HEK293 (cell line): Measurements from ENCODE around the gene PROK1.

Source experiments
- CTCF ChIA-PET: fragments of 350-600 bp; formaldehyde crosslinking; extraction: SDS; loops from one replicate; lab custom pipeline; 2021; ENCODE audit warnings: antibody characterized with exemption; lab: Yijun Ruan, JAX
- POLR2A ChIA-PET: fragments of 300-600 bp; formaldehyde crosslinking; extraction: SDS; loops from one replicate; lab custom pipeline; 2020; ENCODE audit warnings: antibody characterized with exemption, inconsistent platforms; lab: Yijun Ruan, JAX
- H3K27ac ChIP-seq: fragments of 200-500 bp; sonication (Bioruptor generic); 2 replicates; pipeline ENCODE4 v1.5.1; 2014; ENCODE audit warnings: low read depth, low read length, control low read depth, inconsistent platforms; ENCODE audit errors: extremely low read depth
- H3K36me3 ChIP-seq, 2 experiments: fragments of 200-500 bp in 1 of 2; sonication (Bioruptor generic) in 1 of 2; 1 replicate in 1 of 2; 2 replicates in 1 of 2; pipeline ENCODE4 v1.5.1; 2014 to 2017; ENCODE audit warnings: inconsistent platforms in 2 of 2, low read length in 2 of 2; ENCODE audit not compliant: control insufficient read depth in 2 of 2, insufficient read depth in 1 of 2
- H3K4me1 ChIP-seq: fragments of 200-500 bp; sonication (Bioruptor generic); 2 replicates; pipeline ENCODE4 v1.5.1; 2014; ENCODE audit warnings: mild to moderate bottlenecking, low read length, inconsistent platforms; ENCODE audit not compliant: control insufficient read depth, insufficient read depth
- H3K4me3 ChIP-seq: 2 replicates; pipeline ENCODE4 v1.5.1; 2011; ENCODE audit warnings: low read depth, mild to moderate bottlenecking, control low read depth, low read length, moderate library complexity
- H3K9me3 ChIP-seq: fragments of 200-500 bp; sonication (Bioruptor generic); 2 replicates; pipeline ENCODE4 v1.5.1; 2014; ENCODE audit warnings: low read depth, low read length, inconsistent platforms; ENCODE audit not compliant: control insufficient read depth, insufficient read depth
- HIC1 ChIP-seq: fragments of 450-650 bp; formaldehyde crosslinking; IDR thresholded peaks from 2 replicates; pipeline ENCODE4 v1.5.1; 2016; ENCODE audit warnings: missing biosample characterization, missing genetic modification characterization
- OVOL3 ChIP-seq: fragments of 450-650 bp; formaldehyde crosslinking; IDR thresholded peaks from 2 replicates; pipeline ENCODE4 v1.5.1; 2016; ENCODE audit warnings: missing biosample characterization, missing genetic modification characterization
- TSHZ1 ChIP-seq: fragments of 450-650 bp; formaldehyde crosslinking; IDR thresholded peaks from 2 replicates; pipeline ENCODE4 v1.5.1; 2016; ENCODE audit warnings: missing biosample characterization, missing genetic modification characterization, borderline replicate concordance
- ZBTB48 ChIP-seq: fragments of 450-650 bp; formaldehyde crosslinking; IDR thresholded peaks from 2 replicates; pipeline ENCODE4 v1.5.1; 2016; ENCODE audit warnings: missing biosample characterization, missing genetic modification characterization
- ZFP3 ChIP-seq: fragments of 450-650 bp; formaldehyde crosslinking; IDR thresholded peaks from 2 replicates; pipeline ENCODE4 v1.5.1; 2016; ENCODE audit warnings: low read depth, missing biosample characterization, missing genetic modification characterization
- ZFP37 ChIP-seq: fragments of 450-650 bp; formaldehyde crosslinking; IDR thresholded peaks from 2 replicates; pipeline ENCODE4 v1.5.1; 2016; ENCODE audit warnings: missing biosample characterization, missing genetic modification characterization
- ZIC2 ChIP-seq: fragments of 450-650 bp; formaldehyde crosslinking; IDR thresholded peaks from 2 replicates; pipeline ENCODE4 v1.5.1; 2016; ENCODE audit warnings: missing biosample characterization, missing genetic modification characterization
- ZNF202 ChIP-seq: fragments of 450-650 bp; formaldehyde crosslinking; IDR thresholded peaks from 2 replicates; pipeline ENCODE4 v1.5.1; 2016; ENCODE audit warnings: missing biosample characterization, missing genetic modification characterization, borderline replicate concordance
- ZNF416 ChIP-seq: fragments of 450-650 bp; formaldehyde crosslinking; IDR thresholded peaks from 2 replicates; pipeline ENCODE4 v1.5.1; 2016; ENCODE audit warnings: missing biosample characterization, missing genetic modification characterization
- ZNF48 ChIP-seq: fragments of 450-650 bp; formaldehyde crosslinking; IDR thresholded peaks from 2 replicates; pipeline ENCODE4 v1.5.1; 2016; ENCODE audit warnings: missing biosample characterization, missing genetic modification characterization
- ZNF513 ChIP-seq: fragments of 450-650 bp; IDR thresholded peaks from 2 replicates; pipeline ENCODE4 v1.5.1; 2018; ENCODE audit warnings: missing biosample characterization, missing genetic modification characterization
- ZNF555 ChIP-seq: fragments of 450-650 bp; formaldehyde crosslinking; conservative IDR thresholded peaks from 2 replicates; pipeline ENCODE4 v1.5.1; 2017; ENCODE audit warnings: missing biosample characterization, mild to moderate bottlenecking, missing genetic modification characterization, inconsistent platforms
- ZNF558 ChIP-seq: fragments of 450-650 bp; formaldehyde crosslinking; IDR thresholded peaks from 2 replicates; pipeline ENCODE4 v1.5.1; 2016; ENCODE audit warnings: missing biosample characterization, missing genetic modification characterization
- ZNF560 ChIP-seq: fragments of 450-650 bp; formaldehyde crosslinking; IDR thresholded peaks from 2 replicates; pipeline ENCODE4 v1.5.1; 2017; ENCODE audit warnings: missing biosample characterization, missing genetic modification characterization, borderline replicate concordance
- ZNF645 ChIP-seq: fragments of 450-650 bp; formaldehyde crosslinking; IDR thresholded peaks from 2 replicates; pipeline ENCODE4; 2016; ENCODE audit warnings: missing biosample characterization, missing genetic modification characterization
- ZNF692 ChIP-seq: fragments of 450-650 bp; formaldehyde crosslinking; IDR thresholded peaks from 2 replicates; pipeline ENCODE4 v1.5.1; 2016; ENCODE audit warnings: missing biosample characterization, missing genetic modification characterization
- ZNF837 ChIP-seq: fragments of 450-650 bp; formaldehyde crosslinking; IDR thresholded peaks from 2 replicates; pipeline ENCODE4 v1.5.1; 2016; ENCODE audit warnings: missing biosample characterization, missing genetic modification characterization

The PROK1 gene

GRCh38 chr1:110454328-110454727 is 3.4 kb downstream of the PROK1 start:
- Histone ChIP-seq H3K9me3 (no peaks in the 10 kb centered on the region), H3K4me1 (no peaks in the 10 kb centered on the region), H3K27ac (no peak overlapping the region), H3K4me3 (no peak overlapping the region), H3K36me3 (no peaks in the 10 kb centered on the region)
- ChIA-PET CTCF (interaction anchor here (1.7 to 15.5 kb wide), 4 partner anchors 41 to 251 kb away, joined by 7 to 305 read pairs (median 22); no protein-coding TSS in a partner anchor), POLR2A (no interaction called here)
- no peak for TF ChIP-seq ZNF416 (tag by site-specific recombination)
- no peak for TF ChIP-seq ZNF202 (tag by site-specific recombination)
- TF ChIP-seq ZBTB48 (tag by site-specific recombination): no peak
- no peak for TF ChIP-seq ZNF560 (tag by site-specific recombination)
- no peak for TF ChIP-seq ZNF48 (tag by site-specific recombination)
- no peak for TF ChIP-seq ZNF645
- no peak for TF ChIP-seq ZNF837 (tag by site-specific recombination)
- no peak for TF ChIP-seq ZFP37 (tag by site-specific recombination)
- TF ChIP-seq HIC1 (tag by site-specific recombination): no peak
- no peak for TF ChIP-seq OVOL3
- no peak for TF ChIP-seq ZNF692 (tag by site-specific recombination)
- no peak for TF ChIP-seq ZNF513
- no peak for TF ChIP-seq ZFP3 (tag by site-specific recombination)

- Histone ChIP-seq H3K4me1 (no peaks in the 10 kb centered on the region), H3K9me3 (no peaks in the 10 kb centered on the region), H3K4me3 (no peak overlapping the region), H3K27ac (no peak overlapping the region), H3K36me3 (no peaks in the 10 kb centered on the region)
- CTCF ChIA-PET: interaction anchor here (0.6 to 15.5 kb wide), 7 partner anchors 21 to 252 kb away, joined by 3 to 305 read pairs (median 7); no protein-coding TSS in a partner anchor
- TF ChIP-seq ZIC2 (no peak), ZNF555 (tag by site-specific recombination) (no peak), ZNF558 (tag by site-specific recombination) (no peak), TSHZ1 (tag by site-specific recombination) (no peak)
- POLR2A ChIA-PET: no interaction called here
Measured at GRCh38 chr1:110455151-110455550, 4.2 kb downstream of the PROK1 start.
